K562 (cell line): ENCODE results near the gene FATE1. TPM values are rescaled to one million over a fixed set of nuclear protein-coding genes. Genes with fewer than 3 reads are reported as not detected.

Experiments used
- ATAC-seq: fragments of 200-7000 bp; cut with Tn5 transposase; 3 replicates; pipeline ENCODE4 v1.9.1; 2020; ENCODE audit warnings: moderate library complexity
- BruUV-seq: library from RNA; stranded (reverse); fragments of 400-500 nt; replicated peaks from 2 replicates; lab custom pipeline; 2021; lab: Mats Ljungman, UMichigan
- CTCF ChIA-PET: fragments of 300-600 bp; formaldehyde crosslinking; extraction: SDS; loops from one replicate; lab custom pipeline; 2021; ENCODE audit warnings: low intra/inter-chr PET ratio; lab: Yijun Ruan, JAX
- POLR2A ChIA-PET: fragments of 300-600, 350-650 bp; sonication (Branson Sonifier 250); formaldehyde crosslinking; extraction: SDS; loops from one replicate; lab custom pipeline; 2021; ENCODE audit warnings: antibody characterized with exemption, inconsistent platforms; lab: Yijun Ruan, JAX
- DNase-seq, 4 experiments: peaks; one replicate each; pipeline versions ENCODE4 v3.0.0 to v3.0.0-alpha.2; 2011 to 2018; ENCODE audit warnings: low spot score in 3 of 4, mixed read lengths in 3 of 4; ENCODE audit errors: extremely low read depth in 1 of 4
- FAIRE-seq: peaks from 2 replicates; lab custom pipeline; 2011; peaks lifted over from hg19 to GRCh38; lab: Jason Lieb, UNC
- H2AFZ ChIP-seq: 2 replicates; pipeline ENCODE4 v1.6.0; 2011; ENCODE audit warnings: low read depth, low read length, control low read depth, inconsistent platforms
- H3K27ac ChIP-seq: fragments of 200-600 bp; 3 replicates; pipeline ENCODE4 v1.8.0; 2011; ENCODE audit warnings: low read depth, mild to moderate bottlenecking, control low read depth, inconsistent platforms, low read length, moderate library complexity, mixed read lengths; ENCODE audit errors: extremely low read depth
- H3K27me3 ChIP-seq, 2 experiments: fragments of 300-600 bp in 1 of 2; 2 replicates in 1 of 2; 3 replicates in 1 of 2; pipeline versions ENCODE4 v1.6.0 to v1.8.0; 2011; ENCODE audit warnings: inconsistent platforms in 2 of 2, low read length in 2 of 2, mild to moderate bottlenecking in 1 of 2, mixed read lengths in 1 of 2, moderate library complexity in 1 of 2; ENCODE audit not compliant: control insufficient read depth in 2 of 2, insufficient read depth in 2 of 2
- H3K36me3 ChIP-seq: fragments of 300-600 bp; 3 replicates; pipeline ENCODE4 v1.8.0; 2011; ENCODE audit warnings: mild to moderate bottlenecking, low read length, inconsistent platforms; ENCODE audit not compliant: control insufficient read depth, insufficient read depth
- H3K4me1 ChIP-seq, 2 experiments: fragments of 200-600 bp in 1 of 2; replicated peaks in 1 of 2; 2 replicates in 1 of 2; 3 replicates in 1 of 2; pipeline versions ENCODE4 v1.5.1 to v1.8.0; 2011; ENCODE audit warnings: inconsistent platforms in 2 of 2, low read length in 2 of 2, mild to moderate bottlenecking in 1 of 2, mixed read lengths in 1 of 2, moderate library complexity in 1 of 2; ENCODE audit not compliant: control insufficient read depth in 2 of 2, insufficient read depth in 2 of 2
- H3K4me2 ChIP-seq: 2 replicates; pipeline ENCODE4 v1.6.1; 2011; ENCODE audit warnings: low read length, control low read depth, inconsistent platforms, mixed read lengths; ENCODE audit not compliant: insufficient read depth
- H3K4me3 ChIP-seq: fragments of 200-600 bp; sonication (generic), shearing (Covaris generic); 2 replicates; pipeline ENCODE4 v1.5.1; 2016; ENCODE audit warnings: control low read depth, inconsistent platforms
- H3K79me2 ChIP-seq: fragments of 200-600 bp; 3 replicates; pipeline ENCODE4 v1.8.0; 2011; ENCODE audit warnings: low read length, inconsistent platforms; ENCODE audit not compliant: control insufficient read depth, insufficient read depth
- H3K9ac ChIP-seq, 2 experiments: 2 replicates each; pipeline versions ENCODE4 v1.6.0 to v1.6.1; 2011; ENCODE audit warnings: low read depth in 2 of 2, low read length in 2 of 2, control low read depth in 1 of 2, inconsistent platforms in 1 of 2, mild to moderate bottlenecking in 1 of 2, mixed read lengths in 1 of 2; ENCODE audit not compliant: insufficient read depth in 1 of 2
- H3K9me1 ChIP-seq: one replicate; pipeline ENCODE4 v1.6.0; 2011; ENCODE audit warnings: inconsistent platforms, mild to moderate bottlenecking, low read length, moderate library complexity; ENCODE audit not compliant: control insufficient read depth, insufficient read depth
- H3K9me3 ChIP-seq: replicated peaks from 2 replicates; pipeline ENCODE4 v1.5.1; 2011; ENCODE audit warnings: low read depth, low read length, inconsistent platforms; ENCODE audit not compliant: control insufficient read depth, insufficient read depth
- H4K20me1 ChIP-seq: replicated peaks from 2 replicates; pipeline ENCODE4 v1.6.1; 2011; ENCODE audit warnings: low read length, inconsistent platforms, mixed read lengths; ENCODE audit not compliant: control insufficient read depth, insufficient read depth
- CBFB ChIP-seq: sonication (generic); formaldehyde crosslinking; IDR thresholded peaks from 2 replicates; pipeline ENCODE4 v1.4.0; 2020; ENCODE audit warnings: mild to moderate bottlenecking, missing genetic modification reagents
- EGR1 ChIP-seq: fragments of 450-650 bp; conservative IDR thresholded peaks from 2 replicates; pipeline ENCODE4 v1.6.1; 2017; ENCODE audit warnings: mild to moderate bottlenecking
- HDGF ChIP-seq: fragments of 450-650 bp; IDR thresholded peaks from 2 replicates; pipeline ENCODE4 v1.6.1; 2016
- HMG20B ChIP-seq: fragments of 250-450 bp; sonication (Bioruptor Pico); IDR thresholded peaks from 2 replicates; pipeline ENCODE4 v1.5.0; 2021; ENCODE audit warnings: mild to moderate bottlenecking
- ZFX ChIP-seq: sonication (generic); formaldehyde crosslinking; IDR thresholded peaks from 2 replicates; pipeline ENCODE4 v1.8.0; 2022; ENCODE audit warnings: mild to moderate bottlenecking, missing genetic modification reagents, moderate library complexity
- ZNF699 ChIP-seq: fragments of 250-450 bp; sonication (Bioruptor Pico); IDR thresholded peaks from 2 replicates; pipeline ENCODE4 v1.8.0; 2021; ENCODE audit warnings: mild to moderate bottlenecking, moderate library complexity; ENCODE audit not compliant: insufficient replicate concordance
- ZNF780A ChIP-seq: fragments of 250-450 bp; sonication (Bioruptor Pico); IDR thresholded peaks from 2 replicates; pipeline ENCODE4 v1.5.0; 2021; ENCODE audit warnings: mild to moderate bottlenecking
- WGBS: fragments of 100-300 bp; shearing (Covaris generic); methylation state at CpG from one replicate; pipeline ENCODE4 v1.1.6; 2016; ENCODE audit warnings: low coverage, mixed read lengths; ENCODE audit not compliant: insufficient coverage; ENCODE audit errors: missing lambda C conversion rate; 5-methylcytosine and 5-hydroxymethylcytosine counted together
- in situ Hi-C: fragments of 300-500 bp; cut with MboI; formaldehyde crosslinking; loops from 4 replicates; pipeline ENCODE4 v1.15.0; 2018; ENCODE audit warnings: inconsistent platforms, mixed read lengths
- intact Hi-C: fragments of 100-400 bp; cut with micrococcal nuclease; formaldehyde crosslinking; loops from 2 replicates; pipeline ENCODE4 v1.14.2; 2022
- polyA plus RNA-seq, 8 experiments: library from polyadenylated mRNA; depleted of rRNA in 4 of 8; stranded (reverse) in 5 of 8; unstranded in 3 of 8; fragments of >200 nt; fragmentation: Nextera tagmentation in 2 of 8; fragmentation: Illumina TruSeq in 1 of 8; extraction: Ambion mirVana in 2 of 8; extraction: Trizol in 1 of 8; gene quantifications; 2 replicates each; pipeline versions ENCODE4 v1.2.1 to v1.2.3, GENCODE V29; 2011 to 2014; ENCODE audit warnings: inconsistent platforms in 1 of 8, missing spikeins in 1 of 8
- total RNA-seq, 7 experiments: library from RNA; depleted of rRNA in 6 of 7; stranded (reverse); fragments of >200 nt in 6 of 7; fragmentation: Illumina TruSeq in 2 of 7; extraction: Trizol in 2 of 7; gene quantifications; 2 replicates each; pipeline versions ENCODE4 v1.2.1 to v1.2.3, GENCODE V29; 2011 to 2021; ENCODE audit warnings: low replicate concordance in 1 of 7
- TF ChIP-seq, protein P1 (sequence below): fragments of 450-650 bp; IDR thresholded peaks from 2 replicates; pipeline ENCODE4 v1.6.1; 2016; ENCODE audit warnings: borderline replicate concordance
- TF ChIP-seq, protein P2 (sequence below): IDR thresholded peaks from 2 replicates; pipeline ENCODE4 v1.6.1; 2011; ENCODE audit not compliant: insufficient read length; ENCODE audit errors: extremely low read depth
- TF ChIP-seq, protein P3 (sequence below): sonication (generic); formaldehyde crosslinking; IDR thresholded peaks from 2 replicates; pipeline ENCODE4 v1.8.1; 2023; ENCODE audit warnings: missing genetic modification reagents, mild to moderate bottlenecking, borderline replicate concordance

FATE1 gene
- total and polyA plus RNA-seq, 9 of the 15 experiments (the other 6 are each of a cell fraction or from before 2014, with no cell fraction given), result not detected

DNA sequence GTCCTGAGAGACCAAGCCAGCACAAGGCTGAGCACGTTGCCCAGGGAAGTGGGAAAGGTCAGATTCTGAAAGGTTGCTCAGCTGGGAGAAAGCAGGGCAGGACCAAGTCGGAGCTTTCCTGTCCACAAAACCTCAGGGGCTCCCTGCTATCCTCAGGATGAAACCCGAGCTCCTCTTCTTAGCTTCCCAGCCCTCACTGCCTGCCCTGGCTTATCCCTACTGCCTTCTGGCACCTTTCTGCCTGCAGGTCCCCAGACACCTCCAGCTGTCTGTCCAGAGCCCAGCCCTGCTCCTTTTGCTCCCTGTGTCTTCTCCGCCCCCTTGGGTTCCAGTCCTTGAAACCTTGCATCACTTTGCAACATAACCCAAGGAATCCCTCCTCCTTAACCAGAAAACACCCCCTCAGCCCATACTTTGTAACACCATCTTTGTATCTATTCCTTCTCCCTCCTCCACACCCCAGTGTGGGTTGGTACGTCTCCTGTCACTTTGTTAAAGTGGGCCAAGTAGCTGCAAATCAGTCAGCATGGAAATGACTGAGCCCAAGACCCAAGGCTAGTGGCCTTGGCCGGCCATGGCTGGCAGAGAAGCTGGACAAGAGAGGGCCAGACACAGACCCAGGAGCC is 40.6 kb upstream of the FATE1 start (continued):
- TF ChIP-seq, protein P1, sequence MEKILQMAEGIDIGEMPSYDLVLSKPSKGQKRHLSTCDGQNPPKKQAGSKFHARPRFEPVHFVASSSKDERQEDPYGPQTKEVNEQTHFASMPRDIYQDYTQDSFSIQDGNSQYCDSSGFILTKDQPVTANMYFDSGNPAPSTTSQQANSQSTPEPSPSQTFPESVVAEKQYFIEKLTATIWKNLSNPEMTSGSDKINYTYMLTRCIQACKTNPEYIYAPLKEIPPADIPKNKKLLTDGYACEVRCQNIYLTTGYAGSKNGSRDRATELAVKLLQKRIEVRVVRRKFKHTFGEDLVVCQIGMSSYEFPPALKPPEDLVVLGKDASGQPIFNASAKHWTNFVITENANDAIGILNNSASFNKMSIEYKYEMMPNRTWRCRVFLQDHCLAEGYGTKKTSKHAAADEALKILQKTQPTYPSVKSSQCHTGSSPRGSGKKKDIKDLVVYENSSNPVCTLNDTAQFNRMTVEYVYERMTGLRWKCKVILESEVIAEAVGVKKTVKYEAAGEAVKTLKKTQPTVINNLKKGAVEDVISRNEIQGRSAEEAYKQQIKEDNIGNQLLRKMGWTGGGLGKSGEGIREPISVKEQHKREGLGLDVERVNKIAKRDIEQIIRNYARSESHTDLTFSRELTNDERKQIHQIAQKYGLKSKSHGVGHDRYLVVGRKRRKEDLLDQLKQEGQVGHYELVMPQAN, result no peak
- TF ChIP-seq HDGF, result no peak
- no peak for TF ChIP-seq CBFB (CRISPR knock-in tag)
- TF ChIP-seq ZNF780A, result no peak
- TF ChIP-seq, all 486 proteins: peak for 0

DNA sequence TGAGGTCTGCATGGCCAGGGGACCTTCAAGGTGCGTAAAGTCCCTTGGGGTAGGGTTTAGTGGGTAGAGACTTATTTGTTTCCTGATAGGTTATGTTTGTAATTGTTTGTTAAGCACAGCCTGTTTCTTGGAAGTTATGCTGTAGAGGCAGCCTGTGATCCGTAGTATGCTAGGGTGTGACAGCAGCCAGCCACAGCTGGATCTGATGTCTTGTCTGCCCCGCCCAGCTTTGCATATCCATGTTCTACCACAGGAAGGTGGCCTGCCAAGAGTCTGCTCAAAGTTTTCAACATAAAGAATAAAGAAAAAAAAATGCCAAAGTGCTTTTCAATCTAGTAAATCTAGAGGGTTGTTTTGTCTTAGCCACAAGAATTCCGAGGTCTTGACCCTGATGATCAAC is 39.6 kb upstream of the FATE1 start:
- peaks cover 0 to 5% of the 10 kb centered on the region in 2 experiments; a peak in 3 of 5 replicates for H3K4me1 ChIP-seq
- no peak overlapping the region for H3K4me3 ChIP-seq
- no peaks in the 10 kb centered on the region for H3K79me2 ChIP-seq
- BruUV-seq, result no TSS peak
- H3K27ac ChIP-seq, result no peak overlapping the region
- POLR2A ChIA-PET, result no interaction called here
- H3K9ac ChIP-seq, result no peak overlapping the region
- H3K4me2 ChIP-seq, result no peak overlapping the region
- DNase-seq (no peak), FAIRE-seq (no peak), ATAC-seq (no peak)
- intact Hi-C loops, result no loop called here
- H3K36me3 ChIP-seq, result no peaks in the 10 kb centered on the region
- in situ Hi-C loops, result loop anchor here (25.0 kb wide), 1 partner anchor 914 kb away; no protein-coding TSS in a partner anchor
- CTCF ChIA-PET, result no interaction called here
- H2AFZ ChIP-seq, result no peak overlapping the region
- H4K20me1 ChIP-seq, result no peaks in the 10 kb centered on the region; the same call in 1 of the 2 replicates
- peaks cover 0 to 24% of the 10 kb centered on the region in 2 experiments; a peak in 2 of 5 replicates for H3K27me3 ChIP-seq
- WGBS, result 6% methylated on average over 4 of the region's 4 CpGs
- H3K9me1 ChIP-seq, result peaks cover 3% of the 10 kb centered on the region
- H3K9me3 ChIP-seq, result no peaks in the 10 kb centered on the region
- TF ChIP-seq, protein P2, sequence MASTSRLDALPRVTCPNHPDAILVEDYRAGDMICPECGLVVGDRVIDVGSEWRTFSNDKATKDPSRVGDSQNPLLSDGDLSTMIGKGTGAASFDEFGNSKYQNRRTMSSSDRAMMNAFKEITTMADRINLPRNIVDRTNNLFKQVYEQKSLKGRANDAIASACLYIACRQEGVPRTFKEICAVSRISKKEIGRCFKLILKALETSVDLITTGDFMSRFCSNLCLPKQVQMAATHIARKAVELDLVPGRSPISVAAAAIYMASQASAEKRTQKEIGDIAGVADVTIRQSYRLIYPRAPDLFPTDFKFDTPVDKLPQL, result no peak
- TF ChIP-seq EGR1, result no peak
- no peak for TF ChIP-seq ZNF699 (CRISPR knock-in tag)
- TF ChIP-seq ZFX, result no peak
- TF ChIP-seq, protein P3, sequence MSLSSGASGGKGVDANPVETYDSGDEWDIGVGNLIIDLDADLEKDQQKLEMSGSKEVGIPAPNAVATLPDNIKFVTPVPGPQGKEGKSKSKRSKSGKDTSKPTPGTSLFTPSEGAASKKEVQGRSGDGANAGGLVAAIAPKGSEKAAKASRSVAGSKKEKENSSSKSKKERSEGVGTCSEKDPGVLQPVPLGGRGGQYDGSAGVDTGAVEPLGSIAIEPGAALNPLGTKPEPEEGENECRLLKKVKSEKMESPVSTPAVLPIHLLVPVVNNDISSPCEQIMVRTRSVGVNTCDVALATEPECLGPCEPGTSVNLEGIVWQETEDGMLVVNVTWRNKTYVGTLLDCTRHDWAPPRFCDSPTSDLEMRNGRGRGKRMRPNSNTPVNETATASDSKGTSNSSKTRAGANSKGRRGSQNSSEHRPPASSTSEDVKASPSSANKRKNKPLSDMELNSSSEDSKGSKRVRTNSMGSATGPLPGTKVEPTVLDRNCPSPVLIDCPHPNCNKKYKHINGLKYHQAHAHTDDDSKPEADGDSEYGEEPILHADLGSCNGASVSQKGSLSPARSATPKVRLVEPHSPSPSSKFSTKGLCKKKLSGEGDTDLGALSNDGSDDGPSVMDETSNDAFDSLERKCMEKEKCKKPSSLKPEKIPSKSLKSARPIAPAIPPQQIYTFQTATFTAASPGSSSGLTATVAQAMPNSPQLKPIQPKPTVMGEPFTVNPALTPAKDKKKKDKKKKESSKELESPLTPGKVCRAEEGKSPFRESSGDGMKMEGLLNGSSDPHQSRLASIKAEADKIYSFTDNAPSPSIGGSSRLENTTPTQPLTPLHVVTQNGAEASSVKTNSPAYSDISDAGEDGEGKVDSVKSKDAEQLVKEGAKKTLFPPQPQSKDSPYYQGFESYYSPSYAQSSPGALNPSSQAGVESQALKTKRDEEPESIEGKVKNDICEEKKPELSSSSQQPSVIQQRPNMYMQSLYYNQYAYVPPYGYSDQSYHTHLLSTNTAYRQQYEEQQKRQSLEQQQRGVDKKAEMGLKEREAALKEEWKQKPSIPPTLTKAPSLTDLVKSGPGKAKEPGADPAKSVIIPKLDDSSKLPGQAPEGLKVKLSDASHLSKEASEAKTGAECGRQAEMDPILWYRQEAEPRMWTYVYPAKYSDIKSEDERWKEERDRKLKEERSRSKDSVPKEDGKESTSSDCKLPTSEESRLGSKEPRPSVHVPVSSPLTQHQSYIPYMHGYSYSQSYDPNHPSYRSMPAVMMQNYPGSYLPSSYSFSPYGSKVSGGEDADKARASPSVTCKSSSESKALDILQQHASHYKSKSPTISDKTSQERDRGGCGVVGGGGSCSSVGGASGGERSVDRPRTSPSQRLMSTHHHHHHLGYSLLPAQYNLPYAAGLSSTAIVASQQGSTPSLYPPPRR (CRISPR knock-in tag), result no peak
- TF ChIP-seq HMG20B (CRISPR knock-in tag), result no peak
